CD4-positive, alpha-beta T cell (primary cell): ENCODE measurements around the gene CCDC177. TPM values are rescaled to one million over a fixed set of nuclear protein-coding genes. Genes with fewer than 3 reads are reported as not detected.

Experiments used
- ATAC-seq: fragments of 200-7000 bp; cut with Tn5 transposase; one replicate; pipeline ENCODE4 v1.10.0; 2022; ENCODE audit warnings: mild to moderate bottlenecking; ENCODE audit not compliant: poor library complexity
- CTCF ChIA-PET: fragments of 350-600 bp; sonication (Branson Sonifier 250); formaldehyde crosslinking; loops from one replicate; lab custom pipeline; 2021; ENCODE audit warnings: antibody characterized with exemption, inconsistent platforms; lab: Charles Lee
- POLR2A ChIA-PET: fragments of 350-600 bp; sonication (Branson Sonifier 250); formaldehyde crosslinking; loops from one replicate; lab custom pipeline; 2021; ENCODE audit warnings: antibody characterized with exemption, inconsistent platforms; lab: Charles Lee
- DNase-seq, 14 experiments: peaks; one replicate each; pipeline ENCODE4 v3.0.0-alpha.2; 2013 to 2020; ENCODE audit warnings: mixed read lengths in 2 of 14
- H3K27ac ChIP-seq, 2 donors: one replicate each; pipeline versions ENCODE4 v1.5.1 to v1.7.0; 2013; ENCODE audit warnings: low read length in 2 of 2, low read depth in 1 of 2, mild to moderate bottlenecking in 1 of 2
- H3K27me3 ChIP-seq, 2 experiments: 1 replicate in 1 of 2; 2 replicates in 1 of 2; pipeline versions ENCODE4 v1.6.1 to v1.7.0; 2013; ENCODE audit warnings: low read length in 2 of 2, control low read depth in 1 of 2, mild to moderate bottlenecking in 1 of 2, moderate library complexity in 1 of 2; ENCODE audit not compliant: insufficient read depth in 2 of 2, control insufficient read depth in 1 of 2
- H3K36me3 ChIP-seq: one replicate; pipeline ENCODE4 v1.6.1; 2013; ENCODE audit warnings: low read length, control low read depth; ENCODE audit not compliant: insufficient read depth
- H3K4me1 ChIP-seq: one replicate; pipeline ENCODE4 v1.6.1; 2013; ENCODE audit warnings: low read length, control low read depth; ENCODE audit not compliant: insufficient read depth
- H3K4me3 ChIP-seq: one replicate; pipeline ENCODE4 v1.5.1; 2013; ENCODE audit warnings: mild to moderate bottlenecking, low read length, moderate library complexity
- H3K9me3 ChIP-seq, 2 experiments: 1 replicate in 1 of 2; 2 replicates in 1 of 2; pipeline versions ENCODE4 v1.6.1 to v1.7.0; 2013; ENCODE audit warnings: low read length in 2 of 2, mild to moderate bottlenecking in 2 of 2, control low read depth in 1 of 2, moderate library complexity in 1 of 2; ENCODE audit not compliant: control insufficient read depth in 1 of 2, insufficient read depth in 1 of 2
- H3K27ac Mint-ChIP-seq: one replicate; pipeline ENCODE4 v1.8.0; 2020; ENCODE audit warnings: mixed read lengths
- H3K27me3 Mint-ChIP-seq: one replicate; pipeline ENCODE4 v1.8.0; 2021; ENCODE audit warnings: mixed read lengths
- H3K36me3 Mint-ChIP-seq: one replicate; pipeline ENCODE4 v1.8.0; 2021; ENCODE audit warnings: low read depth, mixed read lengths
- H3K4me1 Mint-ChIP-seq: one replicate; pipeline ENCODE4 v1.8.0; 2021; ENCODE audit warnings: low read depth, mixed read lengths
- H3K4me3 Mint-ChIP-seq: one replicate; pipeline ENCODE4 v1.8.0; 2020; ENCODE audit warnings: mild to moderate bottlenecking, mixed read lengths
- H3K9me3 Mint-ChIP-seq: one replicate; pipeline ENCODE4 v1.8.0; 2020; ENCODE audit warnings: mixed read lengths
- CTCF ChIP-seq: fragments of 200-600 bp; IDR thresholded peaks from one replicate; pipeline ENCODE4 v1.8.0; 2022; ENCODE audit warnings: antibody characterized with exemption, mild to moderate bottlenecking
- intact Hi-C, 2 experiments: fragments of 100-400 bp; cut with DNase I in 1 of 2; cut with micrococcal nuclease in 1 of 2; formaldehyde crosslinking; loops; one replicate each; pipeline versions ENCODE4 v1.15.1 to v1.9.0; 2023 to 2025; cut with DNase I, micrococcal nuclease
- polyA plus RNA-seq, 2 donors: library from polyadenylated mRNA; unstranded; fragments of 120-200 nt; gene quantifications; one replicate each; pipeline ENCODE4 v1.2.1, GENCODE V29; 2013
- total RNA-seq, 174 experiments: library from RNA in 2 of 174; stranded (reverse) in 2 of 174; gene quantifications; one replicate each; pipeline ENCODE4 v1.2.3 and lab custom pipeline; 2021 to 2026

The CCDC177 gene
- not detected for total RNA-seq
- not detected for polyA plus RNA-seq (2013, experiment 1 of 2)
- polyA plus RNA-seq (2013, experiment 2 of 2), result not detected
- 0 to 0.24 (median 0) reads per million in 172 experiments for total RNA-seq (lab: John Stamatoyannopoulos, UW)

- DNase-seq (peak; percentile 56 to 83 (median 68)), ATAC-seq (peak; percentile 87)
- H3K9me3 Mint-ChIP-seq, result no peaks in the 10 kb centered on the region
- no peaks in the 10 kb centered on the region for H3K36me3 Mint-ChIP-seq
- H3K4me3 ChIP-seq, result peak within 1 kb of the TSS; percentile 55
- no peak within 1 kb of the TSS for H3K27ac Mint-ChIP-seq
- H3K27ac ChIP-seq, result no peak within 1 kb of the TSS
- H3K4me1 ChIP-seq, result peaks cover 29% of the 10 kb centered on the region
- H3K4me3 Mint-ChIP-seq, result peak within 1 kb of the TSS; percentile 83
- ChIA-PET CTCF (interaction anchor here (0.8 to 2.1 kb wide), 4 partner anchors 11 to 152 kb away, joined by 3 to 11 read pairs (median 5); no protein-coding TSS in a partner anchor), POLR2A (no interaction called here)
- intact Hi-C loops, result loop anchor here (2.0 to 10.0 kb wide), 4 partner anchors 332 to 712 kb away; no protein-coding TSS in a partner anchor
- peaks cover 61% of the 10 kb centered on the region for H3K27me3 Mint-ChIP-seq
- peaks cover 36 to 49% of the 10 kb centered on the region in 2 experiments for H3K27me3 ChIP-seq
- peak; percentile 97 for TF ChIP-seq CTCF
- H3K4me1 Mint-ChIP-seq, result peaks cover 11% of the 10 kb centered on the region
- H3K36me3 ChIP-seq, result no peaks in the 10 kb centered on the region
- peaks cover 0 to 14% of the 10 kb centered on the region in 2 experiments for H3K9me3 ChIP-seq
These were observed at the start of gene CCDC177 for GRCh38 chr14:69574263-69574953. Gene CCDC177, minus strand, starts transcription at chr14:69574871. Its CDS starts 1,249 bp downstream, at chr14:69573622.

GRCh38 chr14:69624136-69624535 lies 49.5 kb upstream of the CCDC177 start:
- H3K27ac Mint-ChIP-seq, result peak overlapping the region; percentile 85
- no peaks in the 10 kb centered on the region for H3K27me3 Mint-ChIP-seq
- ATAC-seq (no peak), DNase-seq (no peak)
- TF ChIP-seq CTCF, result no peak
- CTCF ChIA-PET, result no interaction called here
- Histone ChIP-seq H3K36me3 (no peaks in the 10 kb centered on the region), H3K27ac (peak overlapping the region in 1 of 2 donors; percentile 3), H3K9me3 (no peaks in the 10 kb centered on the region), H3K4me3 (no peak overlapping the region), H3K4me1 (peaks cover 94% of the 10 kb centered on the region), H3K27me3 (no peaks in the 10 kb centered on the region)
- no peaks in the 10 kb centered on the region for H3K36me3 Mint-ChIP-seq
- peaks cover 93% of the 10 kb centered on the region for H3K4me1 Mint-ChIP-seq
- H3K9me3 Mint-ChIP-seq, result no peaks in the 10 kb centered on the region
- POLR2A ChIA-PET, result interaction anchor here (2.3 to 2.5 kb wide), 2 partner anchors 8 to 12 kb away, joined by 26 to 28 read pairs; partner anchors contain the start of gene SUSD6
- intact Hi-C loops, result loop anchor here in 1 of 2 experiments (2.0 kb wide), 1 partner anchor 15 kb away; no protein-coding TSS in a partner anchor
- H3K4me3 Mint-ChIP-seq, result peak overlapping the region; percentile 16

- H3K36me3 Mint-ChIP-seq, result no peaks in the 10 kb centered on the region
- ATAC-seq (no peak), DNase-seq (no peak)
- TF ChIP-seq CTCF, result no peak
- H3K9me3 ChIP-seq, result no peaks in the 10 kb centered on the region
- H3K27ac ChIP-seq, result peak overlapping the region; percentile 14 to 31
- H3K4me3 Mint-ChIP-seq, result peak overlapping the region; percentile 31
- H3K4me1 Mint-ChIP-seq, result peaks cover 99% of the 10 kb centered on the region
- H3K27me3 Mint-ChIP-seq, result no peaks in the 10 kb centered on the region
- H3K4me3 ChIP-seq, result no peak overlapping the region
- H3K9me3 Mint-ChIP-seq, result no peaks in the 10 kb centered on the region
- peaks cover 88% of the 10 kb centered on the region for H3K4me1 ChIP-seq
- ChIA-PET CTCF (interaction anchor here (1.1 to 1.8 kb wide), 2 partner anchors 9 to 36 kb away, joined by 3 to 6 read pairs; partner anchors contain the start of gene SUSD6), POLR2A (interaction anchor here (1.2 to 2.0 kb wide), 2 partner anchors 10 to 13 kb away, joined by 3 to 6 read pairs; partner anchors contain the start of gene SUSD6)
- intact Hi-C loops, result no loop called here
- no peaks in the 10 kb centered on the region for H3K27me3 ChIP-seq
- H3K27ac Mint-ChIP-seq, result peak overlapping the region; percentile 93
- H3K36me3 ChIP-seq, result no peaks in the 10 kb centered on the region
These were observed 46.3 kb upstream of the CCDC177 start for GRCh38 chr14:69620981-69621380.
